Gastrocnemius medialis (tissue), 4 donors: ENCODE measurements around the gene C2orf78.

Experiments
- CTCF ChIP-seq, 5 experiments: fragments of 450-650 bp in 3 of 5; fragments of 200-600 bp in 2 of 5; sonication (generic) in 2 of 5; IDR thresholded peaks in 4 of 5; conservative IDR thresholded peaks in 1 of 5; 1 replicate in 4 of 5; 2 replicates in 1 of 5; pipeline ENCODE4 v1.5.1; 2016 to 2019; ENCODE audit warnings: antibody characterized with exemption in 5 of 5, mild to moderate bottlenecking in 3 of 5, moderate library complexity in 3 of 5
- POLR2A ChIP-seq, 2 donors: fragments of 450-650 bp; IDR thresholded peaks; one replicate each; pipeline ENCODE4 v1.6.1; 2017; ENCODE audit warnings: antibody characterized with exemption in 2 of 2, mild to moderate bottlenecking in 2 of 2, moderate library complexity in 2 of 2

GRCh38 chr2:73746015-73746876, 37.7 kb upstream of the C2orf78 start:
- TF ChIP-seq CTCF (IDR thresholded peaks at IDR 0.05 in 4 of 5, conservative IDR thresholded peaks at IDR 0.05 in 1 of 5): no peak
- no peak for TF ChIP-seq POLR2A (IDR thresholded peaks at IDR 0.05)
